Epithelial cell of proximal tubule (primary cell): ENCODE measurements around the gene LIMD2. TPM values are rescaled to one million over a fixed set of nuclear protein-coding genes. Genes with fewer than 3 reads are reported as not detected.

Experiments
- DNase-seq: peaks from one replicate; pipeline ENCODE4 v3.0.0-alpha.2; 2011; ENCODE audit warnings: low read depth
- H3K4me3 ChIP-seq: 2 replicates; pipeline ENCODE4 v1.5.1; 2011; ENCODE audit warnings: low read depth, mild to moderate bottlenecking, low read length
- CTCF ChIP-seq: conservative IDR thresholded peaks from 2 replicates; pipeline ENCODE4 v1.5.1; 2012; ENCODE audit warnings: low read depth, mild to moderate bottlenecking, low read length
- total RNA-seq: library from RNA; depleted of rRNA; stranded (reverse); fragments of >200 nt; gene quantifications from 2 replicates; pipeline ENCODE4 v1.2.3, GENCODE V29; 2015

The LIMD2 gene
- total RNA-seq, 1 donor from 2014 or later, result 161 TPM

GRCh38 chr17:63695889-63696288 is 4.0 kb downstream of the LIMD2 start:
- TF ChIP-seq CTCF, result no peak
- H3K4me3 ChIP-seq, result no peak overlapping the region
- no peak for DNase-seq

GRCh38 chr17:63694950-63695773 is 4.8 kb downstream of the LIMD2 start:
- H3K4me3 ChIP-seq, result no peak overlapping the region
- no peak for DNase-seq
- TF ChIP-seq CTCF, result no peak

- TF ChIP-seq CTCF, result no peak
Observed at GRCh38 chr17:63694229-63694949, 5.5 kb downstream of the LIMD2 start.

GRCh38 chr17:63693411-63694113 is 6.4 kb downstream of the LIMD2 start:
- H3K4me3 ChIP-seq, result no peak overlapping the region
- DNase-seq, result no peak
- no peak for TF ChIP-seq CTCF

More at GRCh38 chr17:63694229-63694949, 5.5 kb downstream of the LIMD2 start:
- no peak overlapping the region for H3K4me3 ChIP-seq
- DNase-seq, result no peak

GRCh38 chr17:63692195-63692816 is 7.6 kb downstream of the LIMD2 start:
- no peak overlapping the region for H3K4me3 ChIP-seq
- no peak for DNase-seq
- no peak for TF ChIP-seq CTCF

- no peak for TF ChIP-seq CTCF
Observed at GRCh38 chr17:63689479-63689878, 10.4 kb downstream of the LIMD2 start.

More at GRCh38 chr17:63689479-63689878, 10.4 kb downstream of the LIMD2 start:
- DNase-seq, result no peak
- no peak overlapping the region for H3K4me3 ChIP-seq
